Measurements from ENCODE around the gene CFTR.
"Not testable (repeated sequence)": the region's sequence is repeated elsewhere in the genome, so short reads cannot be mapped to it uniquely, and the experiment has no call there.

CFTR gene

GRCh38 chr7:117493460-117493859 lies 13.6 kb downstream of the CFTR start:
- no peak for TF ChIP-seq CTCF (IDR thresholded peaks at IDR 0.05; ENCODE audit: extremely low read depth, missing control alignments)
- DNase-seq (ENCODE audit: low spot score): no peak

DNA sequence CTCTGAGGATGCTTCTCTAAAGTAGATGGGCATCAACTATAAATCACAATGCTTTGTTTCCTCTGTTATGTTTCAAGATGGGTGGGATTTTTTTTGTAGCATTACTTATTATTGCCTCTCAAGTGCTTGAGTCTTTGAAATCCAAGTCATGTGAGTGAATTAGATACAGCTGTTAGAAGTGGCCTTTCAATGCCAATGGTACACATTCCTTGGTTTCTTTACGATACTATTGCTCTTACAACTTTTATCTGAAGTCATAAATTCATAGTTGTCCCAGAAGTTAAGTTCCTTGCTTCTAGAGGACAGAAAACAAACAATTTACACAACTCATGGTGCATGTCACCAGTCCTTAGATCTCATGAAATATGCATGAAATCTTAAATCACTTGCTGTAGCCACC lies 15.5 kb downstream of the CFTR start:
- DNase-seq (ENCODE audit: low spot score): no peak
- no peak for TF ChIP-seq CTCF (IDR thresholded peaks at IDR 0.05; ENCODE audit: extremely low read depth, missing control alignments)

- no peak for TF ChIP-seq CTCF (IDR thresholded peaks at IDR 0.05; ENCODE audit: extremely low read depth, missing control alignments)
- DNase-seq (ENCODE audit: low spot score): no peak
Observed at GRCh38 chr7:117502331-117502730, 22.5 kb downstream of the CFTR start.

DNA sequence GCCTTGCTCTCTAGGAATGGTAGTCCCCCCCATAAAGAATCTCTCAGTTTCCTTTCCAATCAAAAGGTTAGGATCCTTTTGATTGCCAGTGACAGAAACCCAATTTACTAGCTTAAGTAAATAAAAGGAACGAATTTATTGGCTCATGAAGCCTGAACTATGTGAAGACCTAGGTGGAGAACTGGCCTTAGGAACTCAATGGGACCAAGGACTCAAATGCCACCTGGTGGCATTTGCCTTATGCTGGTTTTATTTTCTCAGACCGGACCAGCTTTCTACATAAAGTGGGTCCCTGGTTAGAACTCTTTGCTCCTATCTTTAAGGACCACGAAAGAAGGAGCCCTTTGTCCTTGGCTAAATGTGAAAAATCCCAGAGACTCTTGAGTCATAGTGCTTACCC lies 25.4 kb downstream of the CFTR start:
- no peak for TF ChIP-seq CTCF (IDR thresholded peaks at IDR 0.05; ENCODE audit: extremely low read depth, missing control alignments)
- DNase-seq (ENCODE audit: low spot score): no peak

- no peak for TF ChIP-seq CTCF (IDR thresholded peaks at IDR 0.05; ENCODE audit: extremely low read depth, missing control alignments)
- no peak for DNase-seq (ENCODE audit: low spot score)
Observed at GRCh38 chr7:117508676-117509075, 28.9 kb downstream of the CFTR start.

- not testable (repeated sequence) for DNase-seq (ENCODE audit: low spot score)
Observed at GRCh38 chr7:117517194-117517593, 37.4 kb downstream of the CFTR start.

GRCh38 chr7:117530390-117530789 lies 50.6 kb downstream of the CFTR start:
- DNase-seq (ENCODE audit: low spot score): no peak
- TF ChIP-seq CTCF (IDR thresholded peaks at IDR 0.05; ENCODE audit: extremely low read depth, missing control alignments): no peak

- TF ChIP-seq CTCF (IDR thresholded peaks at IDR 0.05; ENCODE audit: extremely low read depth, missing control alignments): no peak
Observed at GRCh38 chr7:117531595-117532244, 51.9 kb downstream of the CFTR start.

More at GRCh38 chr7:117531595-117532244, 51.9 kb downstream of the CFTR start:
- no peak for DNase-seq (ENCODE audit: low spot score)
